Skeletal muscle satellite cell (primary cell): ENCODE results near the gene GPR25.

Experiments
- H3K27me3 ChIP-seq: 2 replicates; pipeline ENCODE4 v1.7.0; 2013; ENCODE audit warnings: low read length; ENCODE audit not compliant: control insufficient read depth, insufficient read depth
- H3K36me3 ChIP-seq: 2 replicates; pipeline ENCODE4 v1.7.0; 2013; ENCODE audit warnings: mild to moderate bottlenecking, control low read depth, low read length; ENCODE audit not compliant: insufficient read depth
- H3K4me1 ChIP-seq: 2 replicates; pipeline ENCODE4 v1.7.0; 2013; ENCODE audit warnings: low read length; ENCODE audit not compliant: control insufficient read depth, insufficient read depth
- H3K4me2 ChIP-seq: 2 replicates; pipeline ENCODE4 v1.7.0; 2013; ENCODE audit warnings: mild to moderate bottlenecking, low read length
- H3K4me3 ChIP-seq: 2 replicates; pipeline ENCODE4 v1.7.0; 2013; ENCODE audit warnings: low read length
- H3K9ac ChIP-seq: 2 replicates; pipeline ENCODE4 v1.7.0; 2013; ENCODE audit warnings: mild to moderate bottlenecking, low read depth, low read length, moderate library complexity
- H3K9me3 ChIP-seq: replicated peaks from 2 replicates; pipeline ENCODE4 v1.7.0; 2013; ENCODE audit warnings: mild to moderate bottlenecking, control low read depth, low read length

The GPR25 gene

DNA sequence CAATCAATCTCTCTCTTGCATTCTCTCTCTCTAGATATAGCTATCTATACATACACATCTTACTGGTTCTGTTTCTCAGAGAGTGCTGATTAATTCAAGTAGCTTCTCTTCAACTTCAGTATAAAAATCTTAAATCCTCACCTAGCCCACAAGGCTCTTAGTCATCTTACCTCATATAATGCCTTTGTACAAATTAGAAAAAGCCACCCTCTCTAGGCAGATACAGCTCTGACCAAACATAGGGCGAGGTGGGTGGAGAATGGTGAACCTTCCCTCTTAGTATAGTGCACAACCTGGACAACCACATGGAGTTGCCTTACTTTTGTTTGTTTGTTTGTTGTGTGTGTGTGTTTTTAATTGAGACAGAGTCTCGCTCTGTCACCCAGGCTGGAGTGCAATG is 16.8 kb downstream of the GPR25 start:
- Histone ChIP-seq H3K27me3 (peaks cover 21% of the 10 kb centered on the region), H3K4me3 (no peak overlapping the region), H3K4me2 (no peak overlapping the region), H3K4me1 (peaks cover 5% of the 10 kb centered on the region), H3K9me3 (no peaks in the 10 kb centered on the region), H3K9ac (no peak overlapping the region), H3K36me3 (no peaks in the 10 kb centered on the region)

DNA sequence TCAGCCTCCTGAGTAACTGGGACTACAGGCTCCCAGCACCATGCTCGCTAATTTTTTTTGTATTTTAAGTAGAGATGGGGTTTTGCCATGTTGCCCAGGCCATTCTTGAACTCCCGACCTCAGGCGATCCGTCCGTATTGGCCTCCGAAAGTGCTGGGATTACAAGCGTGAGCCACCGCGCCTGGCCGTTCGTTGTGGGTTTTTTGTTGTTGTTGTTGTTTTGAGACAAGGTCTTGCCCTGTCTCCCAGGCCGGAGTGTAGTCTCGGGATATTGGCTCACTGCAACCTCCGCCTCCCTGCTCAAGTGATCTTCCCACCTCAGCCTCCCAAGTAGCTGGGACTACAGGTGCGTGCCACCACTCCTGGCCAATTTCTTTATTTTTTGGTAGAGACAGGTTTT is 17.2 kb downstream of the GPR25 start:
- Histone ChIP-seq H3K4me3 (no peak overlapping the region), H3K36me3 (no peaks in the 10 kb centered on the region), H3K4me2 (no peak overlapping the region), H3K9ac (no peak overlapping the region), H3K4me1 (peaks cover 5% of the 10 kb centered on the region), H3K27me3 (peaks cover 23% of the 10 kb centered on the region), H3K9me3 (no peaks in the 10 kb centered on the region)

DNA sequence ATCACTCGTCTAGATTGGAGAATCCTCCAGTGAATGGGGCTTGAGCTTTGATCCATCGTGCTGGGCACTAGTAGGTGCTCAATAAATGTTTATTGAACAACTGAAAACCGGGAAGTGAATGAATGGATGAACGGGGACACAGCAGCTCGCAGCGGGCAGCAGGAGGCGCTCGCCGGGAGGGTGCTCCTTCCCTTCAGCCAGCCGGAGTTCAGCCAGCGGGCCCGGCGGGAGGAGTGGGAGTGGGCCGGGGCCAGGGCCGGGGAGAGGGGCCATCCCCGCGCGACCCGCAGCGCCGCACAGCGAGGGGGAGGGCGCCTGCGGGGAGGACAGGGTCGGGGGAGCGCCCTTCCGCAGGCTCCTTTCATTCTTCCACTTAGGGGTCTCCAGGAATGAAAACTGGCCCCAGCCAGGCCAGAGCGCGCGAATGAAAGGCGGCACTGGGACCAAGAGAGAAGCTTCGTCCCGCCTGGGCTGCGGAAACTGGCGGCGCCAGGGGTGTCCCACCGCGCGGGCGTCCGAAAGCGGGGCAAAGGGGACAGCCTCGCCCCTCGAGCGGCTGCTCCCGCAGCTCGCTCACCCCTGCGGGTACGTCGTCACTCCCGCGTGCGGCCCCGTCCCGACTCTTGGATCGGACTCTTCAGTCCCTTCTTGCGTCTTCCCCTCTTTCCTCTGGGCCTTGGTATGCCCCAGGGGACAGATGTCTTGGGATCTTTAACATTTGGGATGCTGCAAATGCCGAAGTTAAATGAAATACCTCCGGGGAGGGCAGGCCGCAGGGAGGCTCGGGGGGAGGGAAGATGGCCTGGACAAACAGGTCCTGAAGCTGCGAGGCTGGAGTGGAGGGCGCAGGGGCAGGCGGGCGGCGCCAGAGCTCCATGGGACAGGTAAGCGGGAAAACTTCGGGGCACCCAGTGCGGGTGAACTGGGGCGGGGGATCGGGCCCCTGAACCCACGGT is 18.3 kb downstream of the GPR25 start:
- Histone ChIP-seq H3K4me1 (peaks cover 8% of the 10 kb centered on the region), H3K9ac (peak overlapping the region; percentile 87), H3K36me3 (no peaks in the 10 kb centered on the region), H3K27me3 (peaks cover 23% of the 10 kb centered on the region), H3K9me3 (no peaks in the 10 kb centered on the region), H3K4me3 (peak overlapping the region; percentile 72), H3K4me2 (peak overlapping the region; percentile 99)

DNA sequence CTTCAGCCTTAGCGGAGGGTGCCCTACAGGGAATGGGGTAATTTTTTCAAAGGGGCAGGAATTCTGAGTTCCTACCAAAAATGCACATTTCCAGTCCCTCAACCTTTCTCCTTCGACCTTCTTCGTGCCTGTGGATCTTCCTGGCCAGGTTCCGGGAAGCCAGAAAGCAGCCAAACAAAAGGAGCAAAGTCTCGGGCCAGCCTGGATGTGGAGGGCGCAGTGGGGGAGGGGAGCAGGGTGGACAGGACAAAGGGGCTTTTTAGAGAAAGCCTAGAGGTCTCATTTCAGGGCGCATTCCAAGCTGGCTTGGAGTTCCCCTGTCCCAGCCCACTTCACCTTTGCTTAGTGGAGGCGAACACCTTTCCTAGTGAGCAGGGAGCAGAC is 19.0 kb downstream of the GPR25 start:
- Histone ChIP-seq H3K4me3 (peak overlapping the region; percentile 72), H3K36me3 (no peaks in the 10 kb centered on the region), H3K4me2 (peak overlapping the region; percentile 99), H3K4me1 (peaks cover 12% of the 10 kb centered on the region), H3K27me3 (peaks cover 23% of the 10 kb centered on the region), H3K9ac (no peak overlapping the region), H3K9me3 (no peaks in the 10 kb centered on the region)

DNA sequence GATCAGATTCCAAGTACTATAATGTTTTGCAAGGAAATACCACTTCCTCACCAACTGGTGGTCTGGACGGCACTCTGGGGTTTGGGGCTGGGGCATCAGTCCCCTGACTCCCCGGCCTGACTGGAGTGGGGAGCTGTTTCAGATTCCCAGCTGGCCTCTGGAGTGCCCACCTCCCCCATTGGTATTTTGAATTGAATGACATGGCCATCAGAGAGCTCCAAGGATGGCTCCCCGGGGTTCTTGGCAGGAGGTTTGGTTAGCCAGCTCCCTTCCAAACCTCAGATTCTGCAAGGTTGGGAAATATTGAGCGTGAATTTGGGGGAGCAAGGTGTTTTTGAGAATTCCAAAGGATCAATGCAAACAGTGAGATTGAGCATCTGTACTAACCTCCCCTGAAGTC is 19.8 kb downstream of the GPR25 start:
- Histone ChIP-seq H3K36me3 (no peaks in the 10 kb centered on the region), H3K4me1 (peaks cover 13% of the 10 kb centered on the region), H3K9ac (no peak overlapping the region), H3K9me3 (no peaks in the 10 kb centered on the region), H3K4me3 (no peak overlapping the region), H3K4me2 (no peak overlapping the region), H3K27me3 (peaks cover 27% of the 10 kb centered on the region)

DNA sequence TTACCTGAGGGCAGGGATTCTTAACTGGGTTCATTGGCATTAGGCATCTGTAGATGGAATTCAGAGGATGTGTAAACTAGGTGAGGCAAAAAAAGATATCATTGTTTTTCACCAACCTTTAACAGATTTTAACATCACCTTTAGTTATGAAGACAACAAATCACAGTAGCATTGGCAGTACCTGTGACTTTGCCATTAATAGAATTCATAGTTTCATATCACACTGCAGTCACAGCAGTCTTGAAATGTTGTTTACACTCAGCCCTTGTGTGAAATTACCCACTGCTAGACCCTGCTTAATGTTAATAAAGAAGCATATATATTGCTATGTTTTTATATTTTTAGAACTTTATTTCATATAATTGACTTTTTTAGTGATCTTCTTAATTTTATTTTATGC is 20.2 kb downstream of the GPR25 start:
- no peaks in the 10 kb centered on the region for H3K36me3 ChIP-seq
- peaks cover 27% of the 10 kb centered on the region for H3K27me3 ChIP-seq
- H3K4me3 ChIP-seq, result no peak overlapping the region
- no peaks in the 10 kb centered on the region for H3K9me3 ChIP-seq
- no peak overlapping the region for H3K4me2 ChIP-seq
- no peak overlapping the region for H3K9ac ChIP-seq
- peaks cover 13% of the 10 kb centered on the region for H3K4me1 ChIP-seq

DNA sequence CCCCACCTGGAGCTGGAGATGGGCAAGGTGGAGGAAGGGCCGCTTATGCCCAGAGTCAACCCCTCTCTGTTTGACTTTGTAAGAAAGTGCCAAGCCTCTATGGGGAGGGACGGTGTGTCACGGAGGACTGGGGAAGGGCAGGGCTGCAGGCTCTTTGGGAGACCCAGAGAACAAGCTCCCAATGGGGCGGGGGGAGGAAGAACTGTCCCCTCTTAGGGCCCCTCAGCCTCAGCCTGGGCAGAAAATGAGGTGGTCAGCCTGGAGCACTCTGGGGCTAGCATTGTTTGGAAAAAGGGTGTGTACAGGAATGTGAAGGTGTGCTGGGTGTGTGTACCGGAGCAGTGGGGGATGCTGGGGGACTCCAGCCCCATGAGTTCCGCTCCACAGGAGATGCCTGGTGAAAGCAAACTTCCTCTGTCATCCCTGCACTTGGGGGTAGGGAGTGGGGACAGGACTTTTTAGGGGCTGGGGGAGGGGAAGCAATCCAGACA is 20.7 kb downstream of the GPR25 start:
- peaks cover 13% of the 10 kb centered on the region for H3K4me1 ChIP-seq
- no peak overlapping the region for H3K9ac ChIP-seq
- no peaks in the 10 kb centered on the region for H3K9me3 ChIP-seq
- H3K27me3 ChIP-seq, result peaks cover 26% of the 10 kb centered on the region
- H3K36me3 ChIP-seq, result no peaks in the 10 kb centered on the region
- no peak overlapping the region for H3K4me3 ChIP-seq
- no peak overlapping the region for H3K4me2 ChIP-seq

DNA sequence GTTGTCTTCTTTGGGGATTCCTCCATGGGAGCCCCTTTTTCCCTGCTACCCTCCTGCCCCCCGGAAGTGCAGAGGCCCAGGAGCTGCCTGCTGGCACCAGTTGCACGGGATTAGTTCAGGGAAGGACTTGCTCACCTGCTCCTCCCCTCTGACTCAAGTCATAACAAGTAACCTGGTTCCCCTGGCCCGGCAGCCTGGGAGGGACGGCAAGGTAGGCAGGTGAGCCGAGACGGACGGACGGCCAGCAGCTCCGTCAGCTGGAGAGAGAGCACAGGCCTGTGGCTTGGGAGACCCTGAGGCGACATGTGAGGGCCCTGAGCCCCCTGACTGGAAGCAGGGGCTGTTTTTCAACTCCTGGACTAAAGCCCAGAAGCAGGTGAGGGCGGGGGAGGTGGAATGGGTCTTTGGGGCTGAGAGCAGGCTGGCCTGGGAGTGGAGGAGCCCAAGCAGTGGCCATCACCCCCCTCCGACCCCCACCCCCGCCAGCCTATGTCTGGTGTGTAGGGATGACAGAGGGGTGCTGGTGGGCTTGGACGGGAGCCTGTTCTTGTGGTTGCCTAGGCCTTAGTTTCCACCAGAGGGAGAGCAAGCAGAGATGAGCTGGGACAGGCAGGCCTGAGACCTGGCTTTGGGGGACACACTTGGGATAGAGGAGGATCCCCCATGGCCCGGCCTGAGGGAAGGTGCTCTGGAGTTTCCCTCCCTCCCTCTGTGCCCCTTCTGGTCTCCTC is 22.1 kb downstream of the GPR25 start, which contains the start of gene INAVA:
Gene INAVA (plus strand): TSS at position 189 of the 731 bp plus-strand sequence. CDS start 3,501 bp downstream, outside the sequence.
- Histone ChIP-seq H3K4me1 (peaks cover 13% of the 10 kb centered on the region), H3K4me3 (no peak within 1 kb of the TSS), H3K9me3 (no peaks in the 10 kb centered on the region), H3K27me3 (peaks cover 27% of the 10 kb centered on the region), H3K4me2 (no peak within 1 kb of the TSS), H3K9ac (no peak within 1 kb of the TSS), H3K36me3 (no peaks in the 10 kb centered on the region)

DNA sequence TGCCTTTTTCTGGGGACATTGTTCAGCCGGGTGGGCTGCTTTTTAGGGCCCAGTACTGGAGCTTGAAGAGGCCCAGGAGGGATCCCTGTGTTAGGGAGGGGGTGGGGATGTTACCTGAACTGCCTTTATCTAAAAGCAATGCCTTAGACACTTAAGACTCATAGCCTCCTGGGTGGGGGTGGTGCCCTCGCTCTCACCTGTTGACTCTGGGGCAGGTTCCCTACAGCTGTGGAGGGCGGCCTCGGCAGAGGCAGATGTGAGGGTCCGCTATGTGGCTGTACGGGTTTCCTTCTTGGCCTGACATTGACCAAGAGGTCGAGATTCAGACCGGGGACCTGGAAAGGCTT is 22.6 kb downstream of the GPR25 start:
- Histone ChIP-seq H3K9ac (no peak overlapping the region), H3K4me2 (no peak overlapping the region), H3K9me3 (no peaks in the 10 kb centered on the region), H3K4me3 (no peak overlapping the region), H3K27me3 (peaks cover 25% of the 10 kb centered on the region), H3K36me3 (no peaks in the 10 kb centered on the region), H3K4me1 (peaks cover 13% of the 10 kb centered on the region)

DNA sequence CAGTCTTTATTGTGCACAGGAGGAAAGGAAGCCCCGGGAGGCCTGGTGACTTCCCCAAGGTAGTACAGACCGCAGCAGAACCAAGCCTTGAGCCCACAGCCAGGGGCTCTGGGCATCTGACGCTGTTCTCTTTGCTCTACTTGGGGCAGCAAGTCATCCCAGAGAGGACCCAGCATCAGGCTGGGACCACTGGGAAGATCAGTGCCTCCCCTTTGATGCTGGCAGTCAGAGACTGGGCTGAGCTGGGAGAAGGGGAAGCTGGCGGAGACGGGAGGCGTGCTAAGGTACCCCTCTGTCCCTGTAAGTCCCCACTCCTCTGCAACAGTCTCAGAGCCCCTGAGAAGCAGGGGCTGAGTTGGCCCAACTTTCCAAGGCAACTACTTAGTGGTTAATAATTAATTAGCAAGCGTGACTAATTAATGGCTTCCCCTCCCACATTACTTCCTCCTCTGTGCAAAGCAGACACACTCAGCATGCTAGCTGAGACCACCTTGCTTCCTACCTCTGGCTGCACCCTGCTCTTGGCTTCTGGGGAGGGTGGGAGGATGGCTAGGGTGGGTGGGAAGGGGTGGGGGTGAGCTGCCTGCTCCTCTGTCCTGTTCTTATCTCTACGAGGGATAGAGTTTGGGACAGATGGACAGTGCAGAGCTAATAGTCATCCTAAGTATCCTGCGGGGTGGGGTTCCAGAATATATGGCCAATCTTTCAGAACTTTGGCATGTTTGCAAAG is 23.2 kb downstream of the GPR25 start:
- no peaks in the 10 kb centered on the region for H3K9me3 ChIP-seq
- H3K9ac ChIP-seq, result no peak overlapping the region
- no peak overlapping the region for H3K4me3 ChIP-seq
- no peaks in the 10 kb centered on the region for H3K36me3 ChIP-seq
- H3K27me3 ChIP-seq, result peaks cover 25% of the 10 kb centered on the region
- no peak overlapping the region for H3K4me2 ChIP-seq
- H3K4me1 ChIP-seq, result peaks cover 13% of the 10 kb centered on the region

DNA sequence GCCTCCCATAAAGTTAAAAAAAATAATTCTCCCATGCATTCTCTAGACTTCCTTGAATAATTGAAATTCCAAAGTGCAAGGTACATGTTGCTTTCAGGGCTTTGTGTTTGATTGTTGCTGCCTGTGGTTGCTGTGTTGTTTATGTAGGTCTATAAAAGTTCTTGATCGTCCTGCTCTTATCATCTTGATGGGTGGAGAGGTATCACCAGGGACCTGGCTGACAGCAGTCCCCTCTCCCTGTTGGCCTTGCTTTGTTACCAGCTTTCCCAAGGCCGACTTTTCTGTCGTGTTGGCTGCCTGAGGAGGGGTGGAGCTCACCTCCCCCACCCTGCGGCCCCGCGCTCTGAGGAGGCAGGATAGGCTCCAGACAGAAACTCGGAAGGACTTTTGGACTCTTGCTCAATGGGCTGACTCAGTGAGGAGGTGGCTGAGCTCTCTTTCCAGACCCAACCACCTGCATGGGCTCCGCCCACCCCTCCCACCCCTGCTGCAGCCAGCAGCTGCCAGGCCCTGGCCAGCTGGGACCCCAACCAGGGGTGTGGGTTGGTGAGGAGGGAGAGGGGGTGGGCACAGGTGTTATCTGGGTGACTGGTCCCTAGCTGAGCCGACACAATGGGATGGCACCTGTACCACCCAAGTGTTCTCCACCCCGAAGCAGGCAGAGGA is 23.9 kb downstream of the GPR25 start:
- H3K4me2 ChIP-seq, result no peak overlapping the region
- H3K4me1 ChIP-seq, result peaks cover 12% of the 10 kb centered on the region
- H3K9ac ChIP-seq, result no peak overlapping the region
- H3K4me3 ChIP-seq, result no peak overlapping the region
- no peaks in the 10 kb centered on the region for H3K9me3 ChIP-seq
- no peaks in the 10 kb centered on the region for H3K36me3 ChIP-seq
- peaks cover 22% of the 10 kb centered on the region for H3K27me3 ChIP-seq
